ENCODE results near the gene ZNF396.

The ZNF396 gene

GRCh38 chr18:35335866-35336265, 41.3 kb downstream of the ZNF396 start:
- no peak for DNase-seq (ENCODE audit: low read depth, low spot score)

GRCh38 chr18:35334821-35335220, 42.3 kb downstream of the ZNF396 start:
- DNase-seq (ENCODE audit: low read depth, low spot score): no peak

- DNase-seq (ENCODE audit: low read depth, low spot score): no peak
Measured at GRCh38 chr18:35334212-35334611, 42.9 kb downstream of the ZNF396 start.

- DNase-seq (ENCODE audit: low read depth, low spot score): no peak
Measured at GRCh38 chr18:35331367-35332087, 45.6 kb downstream of the ZNF396 start.

GRCh38 chr18:35328868-35329267, 48.3 kb downstream of the ZNF396 start:
- DNase-seq (ENCODE audit: low read depth, low spot score): no peak

GRCh38 chr18:35326695-35327387, 50.3 kb downstream of the ZNF396 start:
- DNase-seq (ENCODE audit: low read depth, low spot score): no peak

GRCh38 chr18:35324926-35325655, 52.0 kb downstream of the ZNF396 start:
- DNase-seq (ENCODE audit: low read depth, low spot score): no peak

- no peak for DNase-seq (ENCODE audit: low read depth, low spot score)
Measured at GRCh38 chr18:35322486-35323458, 54.4 kb downstream of the ZNF396 start.
